22Rv1 (cell line): Measurements from ENCODE around the gene RLIM.

Experiments
- H3K27ac ChIP-seq: fragments of 450-650 bp; 2 replicates; pipeline ENCODE4 v1.5.1; 2017
- ZFX ChIP-seq: fragments of 450-650 bp; IDR thresholded peaks from 2 replicates; pipeline ENCODE4 v1.6.1; 2017; ENCODE audit warnings: antibody characterized with exemption, borderline replicate concordance
- TF ChIP-seq, protein P1 (sequence below): fragments of 450-650 bp; IDR thresholded peaks from 2 replicates; pipeline ENCODE4 v1.5.1; 2017; ENCODE audit warnings: mild to moderate bottlenecking

RLIM gene

DNA sequence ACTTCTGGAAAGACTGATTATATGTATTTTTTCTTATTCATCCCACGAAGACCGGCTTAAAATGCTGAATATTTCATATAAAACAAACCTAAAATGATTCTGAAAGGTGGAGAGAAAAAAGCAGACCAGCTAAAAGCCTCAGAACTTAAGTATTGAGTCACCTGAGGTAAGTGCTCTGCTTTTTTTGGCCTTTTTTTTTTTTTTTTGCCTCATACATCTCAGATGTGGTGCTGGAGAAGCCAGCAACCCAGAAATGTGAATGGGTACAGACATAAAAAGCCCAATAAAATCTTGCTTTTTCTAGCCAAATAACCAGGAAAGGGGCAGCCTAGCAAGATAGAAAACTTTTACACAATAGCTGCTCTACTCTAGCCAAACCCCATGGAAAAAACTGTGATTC is 57.0 kb downstream of the RLIM start:
- no peak overlapping the region for H3K27ac ChIP-seq
- TF ChIP-seq, protein P1, sequence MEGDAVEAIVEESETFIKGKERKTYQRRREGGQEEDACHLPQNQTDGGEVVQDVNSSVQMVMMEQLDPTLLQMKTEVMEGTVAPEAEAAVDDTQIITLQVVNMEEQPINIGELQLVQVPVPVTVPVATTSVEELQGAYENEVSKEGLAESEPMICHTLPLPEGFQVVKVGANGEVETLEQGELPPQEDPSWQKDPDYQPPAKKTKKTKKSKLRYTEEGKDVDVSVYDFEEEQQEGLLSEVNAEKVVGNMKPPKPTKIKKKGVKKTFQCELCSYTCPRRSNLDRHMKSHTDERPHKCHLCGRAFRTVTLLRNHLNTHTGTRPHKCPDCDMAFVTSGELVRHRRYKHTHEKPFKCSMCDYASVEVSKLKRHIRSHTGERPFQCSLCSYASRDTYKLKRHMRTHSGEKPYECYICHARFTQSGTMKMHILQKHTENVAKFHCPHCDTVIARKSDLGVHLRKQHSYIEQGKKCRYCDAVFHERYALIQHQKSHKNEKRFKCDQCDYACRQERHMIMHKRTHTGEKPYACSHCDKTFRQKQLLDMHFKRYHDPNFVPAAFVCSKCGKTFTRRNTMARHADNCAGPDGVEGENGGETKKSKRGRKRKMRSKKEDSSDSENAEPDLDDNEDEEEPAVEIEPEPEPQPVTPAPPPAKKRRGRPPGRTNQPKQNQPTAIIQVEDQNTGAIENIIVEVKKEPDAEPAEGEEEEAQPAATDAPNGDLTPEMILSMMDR = no peak
- no peak for TF ChIP-seq ZFX

DNA sequence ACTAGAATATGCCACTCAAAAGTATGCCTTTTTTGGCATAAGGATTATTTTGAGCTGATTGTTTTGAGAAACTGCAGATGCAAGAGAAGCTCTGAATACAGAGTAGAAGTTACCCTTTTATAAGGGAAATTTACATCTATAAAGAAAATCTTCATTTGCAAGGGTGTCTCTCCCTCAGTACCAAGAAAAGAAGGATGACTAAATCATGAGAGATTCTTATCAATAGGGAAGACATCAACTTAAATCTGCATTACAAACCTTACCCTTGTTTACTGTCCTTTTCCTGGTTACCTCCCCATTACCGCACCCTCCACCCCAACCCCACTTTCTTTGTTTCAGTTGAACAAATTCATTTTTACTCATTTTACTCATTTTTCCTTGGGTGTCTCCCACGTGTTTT is 62.5 kb downstream of the RLIM start:
- no peak for TF ChIP-seq ZFX
- TF ChIP-seq, protein P1 = no peak
- H3K27ac ChIP-seq = no peak overlapping the region

- TF ChIP-seq ZFX = no peak
- TF ChIP-seq, protein P1 = peak; percentile 89
These were observed 64.1 kb downstream of the RLIM start for GRCh38 chrX:74550295-74550802.

GRCh38 chrX:74546984-74547383 is 67.4 kb downstream of the RLIM start:
- no peak for TF ChIP-seq ZFX
- TF ChIP-seq, protein P1 = no peak
- no peak overlapping the region for H3K27ac ChIP-seq

More at GRCh38 chrX:74550295-74550802, 64.1 kb downstream of the RLIM start:
- no peak overlapping the region for H3K27ac ChIP-seq

DNA sequence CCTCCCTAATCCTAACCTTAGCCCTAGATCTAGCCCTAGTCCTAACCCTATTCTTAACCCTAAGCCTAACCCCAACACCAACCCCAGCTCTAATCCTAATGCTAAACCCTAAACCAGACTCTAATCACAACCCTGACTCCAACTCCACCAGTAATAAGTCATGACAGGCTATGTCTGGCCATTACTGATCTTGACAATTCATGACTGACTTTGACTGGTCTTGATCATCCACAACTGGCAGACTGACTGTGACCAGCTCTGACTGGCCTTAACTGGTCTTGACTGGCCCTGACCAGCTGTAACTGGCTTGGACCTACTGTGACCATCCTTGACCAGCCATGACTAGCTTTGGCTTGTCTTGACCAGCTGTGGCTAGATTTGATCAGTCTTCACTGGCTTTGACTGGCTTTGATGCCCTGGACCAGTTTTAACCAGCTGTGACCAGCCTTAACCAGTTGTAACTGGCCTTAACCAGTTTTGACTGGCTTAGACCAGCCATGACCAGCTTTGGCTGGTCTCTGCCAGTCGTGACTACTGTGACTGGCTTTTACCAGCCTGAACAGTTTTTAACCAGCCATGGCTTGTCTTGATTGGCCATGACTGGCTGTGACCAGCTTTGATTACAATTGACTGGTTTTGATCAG is 68.4 kb downstream of the RLIM start:
- no peak for TF ChIP-seq ZFX
- TF ChIP-seq, protein P1 = no peak
- H3K27ac ChIP-seq = no peak overlapping the region

DNA sequence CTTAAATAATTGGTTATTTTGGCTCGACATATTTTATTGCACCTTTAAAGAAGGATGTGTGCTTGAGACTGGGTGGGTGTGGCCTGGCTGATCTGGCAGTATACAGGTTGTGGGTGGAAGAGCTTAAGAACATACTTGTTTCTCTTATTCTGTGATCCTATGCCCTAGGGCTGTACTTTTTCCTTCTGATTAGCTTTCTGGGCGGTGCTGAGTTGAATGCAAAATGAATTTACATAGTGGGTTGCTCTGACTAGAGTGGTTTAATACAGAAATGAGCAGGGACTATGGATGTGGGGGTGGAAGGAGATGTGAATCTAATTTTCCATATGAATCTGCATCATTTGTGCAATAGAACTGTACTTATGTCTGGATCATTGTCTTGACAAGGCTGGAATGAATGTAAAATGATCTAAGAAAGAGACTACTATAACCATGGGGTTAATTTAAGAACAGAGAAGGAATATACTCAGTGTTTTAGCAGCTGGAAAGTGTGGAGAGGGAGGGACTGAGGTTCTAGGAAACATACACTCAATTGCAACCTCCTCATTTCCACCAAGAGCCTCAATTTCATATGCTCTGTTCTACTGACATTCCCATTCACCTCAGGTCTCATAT is 73.7 kb downstream of the RLIM start:
- TF ChIP-seq, protein P1 = no peak
- no peak for TF ChIP-seq ZFX
- no peak overlapping the region for H3K27ac ChIP-seq

- peak overlapping the region; percentile 76 for H3K27ac ChIP-seq
- no peak for TF ChIP-seq ZFX
- TF ChIP-seq, protein P1 = no peak
These were observed 77.5 kb downstream of the RLIM start for GRCh38 chrX:74536832-74537371.
